ENCODE results near the gene FSD1.

Gene FSD1

DNA sequence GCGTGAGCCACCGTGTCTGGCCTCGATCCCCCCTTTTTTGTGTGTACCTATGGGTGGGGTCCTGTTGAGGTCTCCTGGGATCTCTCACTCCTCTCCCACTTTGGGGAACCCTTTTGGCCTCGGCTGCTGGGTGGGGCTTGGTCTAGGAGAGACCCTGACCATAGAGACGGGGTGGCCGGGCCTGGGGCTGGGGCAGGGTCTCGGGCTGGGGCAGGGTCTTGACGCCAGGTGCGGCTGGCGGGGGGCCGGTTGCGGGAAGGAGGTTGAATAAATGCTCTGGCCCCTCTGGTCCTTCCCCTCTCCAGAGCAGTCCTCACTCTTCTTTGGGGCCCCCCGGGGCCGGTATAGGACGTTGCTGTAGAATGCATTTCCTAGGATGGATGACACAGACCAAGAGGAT lies 11.9 kb upstream of the FSD1 start:
- peaks cover 4% of the 10 kb centered on the region for H3K27me3 ChIP-seq (ENCODE audit: control insufficient read depth, insufficient read depth, low read length)

DNA sequence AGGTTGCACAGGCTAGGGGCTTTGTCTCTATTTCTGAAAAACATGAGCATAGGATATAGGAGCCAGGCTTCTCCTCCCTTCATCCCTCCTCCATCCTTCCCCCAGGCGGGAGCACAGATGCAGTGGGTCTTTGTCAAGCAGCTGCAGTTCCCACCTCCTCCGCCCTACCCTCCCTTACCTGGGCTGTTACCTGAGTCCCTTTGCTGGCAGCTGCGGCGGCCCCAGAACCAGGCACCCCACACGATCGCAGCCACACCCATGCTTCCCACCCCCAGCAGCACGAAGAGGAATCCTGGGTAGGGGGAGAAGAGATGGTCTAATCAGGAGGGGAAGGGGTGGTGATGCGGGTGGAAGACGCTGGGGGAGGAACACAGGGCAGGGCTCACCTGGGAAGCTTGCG lies 10.0 kb upstream of the FSD1 start:
- H3K36me3 ChIP-seq (ENCODE audit: control insufficient read depth, insufficient read depth, low read length): no peaks in the 10 kb centered on the region
- no peaks in the 10 kb centered on the region for H3K4me1 ChIP-seq (ENCODE audit: control insufficient read depth, insufficient read depth, low read length)
- H3K27me3 ChIP-seq (ENCODE audit: control insufficient read depth, insufficient read depth, low read length): peaks cover 4% of the 10 kb centered on the region
- no peaks in the 10 kb centered on the region for H3K9me3 ChIP-seq (ENCODE audit: control insufficient read depth, low read length)
- no peak overlapping the region for H3K4me3 ChIP-seq (ENCODE audit: low read length)
- H3K9ac ChIP-seq (ENCODE audit: low read length): no peak overlapping the region

More for the DNA sequence above, 11.9 kb upstream of the FSD1 start:
- no peak overlapping the region for H3K9ac ChIP-seq (ENCODE audit: low read length)
- H3K4me1 ChIP-seq (ENCODE audit: control insufficient read depth, insufficient read depth, low read length): no peaks in the 10 kb centered on the region
- no peak overlapping the region for H3K4me3 ChIP-seq (ENCODE audit: low read length)
- no peaks in the 10 kb centered on the region for H3K9me3 ChIP-seq (ENCODE audit: control insufficient read depth, low read length)
- H3K36me3 ChIP-seq (ENCODE audit: control insufficient read depth, insufficient read depth, low read length): no peaks in the 10 kb centered on the region

DNA sequence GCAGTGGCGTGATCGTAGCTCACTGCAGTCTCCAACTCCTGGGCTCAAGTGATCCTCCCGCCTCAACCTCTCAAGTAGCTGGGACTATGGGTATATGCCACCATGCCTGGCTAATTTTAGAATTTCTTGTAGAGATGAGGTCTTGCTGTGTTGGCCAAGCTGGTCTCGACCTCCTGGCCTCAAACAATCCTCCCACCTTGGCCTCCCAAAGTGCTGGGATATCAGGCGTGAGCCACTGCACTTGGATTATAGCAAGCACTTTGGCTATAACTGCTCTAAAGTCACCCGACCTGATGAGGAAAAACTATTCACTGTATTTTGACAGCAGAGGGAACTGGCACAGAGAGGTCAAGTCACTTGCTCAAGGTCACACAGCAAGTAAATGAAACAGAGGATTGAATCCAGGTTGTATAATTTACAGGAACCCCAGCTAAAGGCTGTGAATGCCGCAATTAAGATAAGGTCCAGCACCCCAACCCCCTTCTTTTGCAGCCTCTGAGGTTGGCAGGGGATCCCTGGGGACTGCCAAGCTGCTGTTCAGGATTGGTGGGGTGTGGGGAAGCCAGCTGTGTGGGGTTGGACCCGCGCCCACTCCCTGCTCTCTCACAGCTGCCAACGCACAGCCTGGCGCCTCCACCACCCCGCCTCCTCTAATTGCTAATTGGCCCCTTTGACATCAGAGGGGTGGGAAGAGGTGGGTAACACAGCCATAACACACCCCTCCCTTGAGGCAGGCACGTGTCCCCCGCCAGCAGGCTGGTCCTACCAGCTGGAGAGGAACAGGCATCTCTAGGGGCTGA lies 8.2 kb upstream of the FSD1 start:
- Histone ChIP-seq H3K36me3 (ENCODE audit: control insufficient read depth, insufficient read depth, low read length) (no peaks in the 10 kb centered on the region), H3K27me3 (ENCODE audit: control insufficient read depth, insufficient read depth, low read length) (peaks cover 4% of the 10 kb centered on the region), H3K9me3 (ENCODE audit: control insufficient read depth, low read length) (no peaks in the 10 kb centered on the region), H3K9ac (ENCODE audit: low read length) (no peak overlapping the region), H3K4me1 (ENCODE audit: control insufficient read depth, insufficient read depth, low read length) (no peaks in the 10 kb centered on the region), H3K4me3 (ENCODE audit: low read length) (no peak overlapping the region)

DNA sequence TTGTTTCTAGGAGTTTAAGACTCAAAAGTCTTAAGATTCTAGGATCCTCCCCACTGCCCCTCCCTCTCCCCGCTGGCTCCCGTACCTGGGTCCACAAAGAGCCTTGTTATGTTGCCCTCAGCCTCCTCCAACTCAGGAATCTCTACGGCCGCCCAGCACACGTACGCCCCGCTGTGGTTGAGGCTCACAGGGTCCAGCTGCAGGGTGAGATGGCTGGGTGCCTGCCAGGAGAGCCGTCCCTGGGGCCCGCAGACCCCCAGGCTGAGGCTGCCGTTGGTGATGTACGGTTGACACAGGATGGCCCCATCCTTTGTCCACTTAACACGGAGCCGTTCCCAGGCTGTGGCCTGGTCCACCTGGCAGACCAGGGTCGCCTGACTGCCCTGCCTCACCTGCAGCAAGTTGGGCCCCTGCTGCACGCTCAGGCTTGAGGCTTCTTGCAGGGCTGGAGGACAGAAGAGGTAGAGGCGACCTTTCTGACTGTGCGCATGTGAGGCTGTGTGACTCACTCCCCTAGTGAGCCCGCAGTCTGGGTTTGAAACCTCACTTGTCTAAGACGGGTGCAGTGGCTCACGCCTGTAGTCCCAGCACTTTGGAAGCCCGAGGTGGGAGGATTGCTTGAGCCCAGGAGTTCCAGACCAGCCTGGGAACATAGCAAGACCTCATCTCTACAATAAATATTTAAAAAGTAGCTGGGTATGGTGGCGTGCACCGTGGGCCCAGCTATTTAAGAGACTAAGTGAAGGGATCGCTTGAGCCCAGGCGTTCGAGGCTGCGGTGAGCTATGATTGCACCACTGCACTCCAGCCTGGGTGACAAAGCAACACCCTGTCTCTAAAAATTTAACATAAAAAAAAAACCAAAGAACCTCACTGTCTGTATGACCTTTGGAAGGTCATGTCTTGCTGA lies 6.2 kb upstream of the FSD1 start:
- Histone ChIP-seq H3K4me1 (ENCODE audit: control insufficient read depth, insufficient read depth, low read length) (no peaks in the 10 kb centered on the region), H3K9me3 (ENCODE audit: control insufficient read depth, low read length) (no peaks in the 10 kb centered on the region), H3K4me3 (ENCODE audit: low read length) (no peak overlapping the region), H3K9ac (ENCODE audit: low read length) (no peak overlapping the region), H3K27me3 (ENCODE audit: control insufficient read depth, insufficient read depth, low read length) (peaks cover 4% of the 10 kb centered on the region), H3K36me3 (ENCODE audit: control insufficient read depth, insufficient read depth, low read length) (no peaks in the 10 kb centered on the region)

DNA sequence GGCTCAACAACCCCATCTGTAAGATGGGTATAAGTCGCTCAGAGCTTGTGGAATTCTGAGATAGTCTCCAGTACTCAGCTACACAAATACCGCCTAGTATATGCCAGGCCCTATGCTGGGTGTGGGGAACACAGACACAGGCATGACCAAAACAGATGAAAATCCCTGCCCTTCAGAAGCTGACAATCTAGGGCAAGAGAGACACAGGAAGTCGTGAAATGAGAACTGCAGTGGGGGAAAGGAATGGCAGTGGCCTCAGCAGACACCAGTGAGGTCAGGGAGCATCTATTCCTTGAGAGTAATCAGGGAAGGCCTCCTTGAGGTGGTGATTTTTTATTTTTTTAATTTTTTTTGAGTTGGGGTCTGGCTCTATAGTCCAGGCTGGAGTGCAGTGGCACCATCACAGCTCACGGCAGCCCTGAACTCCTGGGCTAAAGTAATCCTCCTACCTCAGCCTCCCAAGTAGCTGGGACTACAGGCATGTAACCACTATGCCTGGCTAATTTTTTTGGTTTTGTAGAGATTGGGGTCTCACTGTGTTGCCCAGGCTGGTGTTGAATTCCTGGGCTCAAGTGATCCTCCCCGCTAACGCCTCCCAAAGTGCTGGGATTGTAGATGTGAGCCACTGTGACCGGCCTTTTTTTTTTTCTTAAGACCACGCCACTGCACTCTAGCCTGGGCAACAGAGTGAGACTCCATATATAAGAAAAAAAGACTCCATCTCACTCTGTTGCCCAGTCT lies 5.4 kb upstream of the FSD1 start:
- Histone ChIP-seq H3K9me3 (ENCODE audit: control insufficient read depth, low read length) (no peaks in the 10 kb centered on the region), H3K27me3 (ENCODE audit: control insufficient read depth, insufficient read depth, low read length) (peaks cover 4% of the 10 kb centered on the region), H3K4me3 (ENCODE audit: low read length) (no peak overlapping the region), H3K36me3 (ENCODE audit: control insufficient read depth, insufficient read depth, low read length) (no peaks in the 10 kb centered on the region), H3K9ac (ENCODE audit: low read length) (no peak overlapping the region), H3K4me1 (ENCODE audit: control insufficient read depth, insufficient read depth, low read length) (no peaks in the 10 kb centered on the region)

DNA sequence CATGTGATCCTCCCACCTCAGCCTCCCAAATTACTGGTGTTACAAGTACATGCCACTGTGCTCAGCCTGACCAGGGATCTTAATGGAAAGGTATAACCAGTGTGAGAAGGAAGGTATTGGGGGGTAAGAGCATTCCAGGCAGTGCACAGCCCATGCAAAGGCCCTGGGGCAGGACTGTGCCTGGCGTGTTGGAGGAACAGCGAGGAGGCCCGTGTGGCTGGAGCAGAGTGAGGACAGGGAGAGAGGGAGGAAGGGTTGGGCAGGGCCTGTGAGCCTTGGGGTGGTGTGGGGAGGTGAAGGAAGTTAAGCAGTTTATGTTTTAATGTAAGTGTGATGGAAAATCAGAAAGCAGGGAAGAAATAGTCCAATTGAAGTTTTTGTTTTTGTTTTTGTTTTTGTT lies 3.8 kb upstream of the FSD1 start:
- Histone ChIP-seq H3K36me3 (ENCODE audit: control insufficient read depth, insufficient read depth, low read length) (no peaks in the 10 kb centered on the region), H3K9ac (ENCODE audit: low read length) (no peak overlapping the region), H3K9me3 (ENCODE audit: control insufficient read depth, low read length) (no peaks in the 10 kb centered on the region), H3K4me3 (ENCODE audit: low read length) (no peak overlapping the region), H3K27me3 (ENCODE audit: control insufficient read depth, insufficient read depth, low read length) (no peaks in the 10 kb centered on the region), H3K4me1 (ENCODE audit: control insufficient read depth, insufficient read depth, low read length) (no peaks in the 10 kb centered on the region)

DNA sequence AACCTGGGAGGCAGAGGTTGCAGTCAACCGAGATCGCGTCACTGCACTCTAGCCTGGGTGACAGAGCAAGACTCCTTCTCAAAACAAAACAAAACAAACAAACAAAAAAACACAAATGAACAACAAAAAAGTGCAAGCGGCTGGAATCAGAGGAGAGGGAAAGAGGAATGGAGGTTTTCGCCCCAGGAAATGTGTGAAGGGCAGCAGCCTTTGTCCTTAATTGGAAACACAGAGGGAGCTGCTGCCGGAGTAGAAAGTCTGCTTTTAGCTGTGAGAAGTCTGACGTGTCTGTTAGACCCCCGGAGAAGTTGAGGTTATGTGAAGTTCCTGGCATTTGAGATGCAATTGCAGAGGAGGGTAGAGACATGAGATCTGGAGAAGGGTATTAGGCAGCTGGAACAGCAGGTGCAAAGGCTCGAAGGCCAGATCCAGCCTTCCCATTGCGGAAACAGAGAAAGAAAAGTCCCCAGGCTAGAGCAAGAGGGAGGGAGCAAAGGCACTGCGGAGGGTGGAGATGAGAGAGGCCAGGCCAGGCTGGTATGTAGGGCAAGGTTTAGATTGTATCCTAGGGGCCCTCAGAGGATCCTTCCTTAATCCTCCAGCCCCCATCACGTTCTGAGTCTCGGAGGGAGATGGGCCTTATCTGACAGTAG lies 2.7 kb upstream of the FSD1 start:
- Histone ChIP-seq H3K4me3 (ENCODE audit: low read length) (no peak overlapping the region), H3K36me3 (ENCODE audit: control insufficient read depth, insufficient read depth, low read length) (no peaks in the 10 kb centered on the region), H3K4me1 (ENCODE audit: control insufficient read depth, insufficient read depth, low read length) (no peaks in the 10 kb centered on the region), H3K9me3 (ENCODE audit: control insufficient read depth, low read length) (no peaks in the 10 kb centered on the region), H3K27me3 (ENCODE audit: control insufficient read depth, insufficient read depth, low read length) (no peaks in the 10 kb centered on the region), H3K9ac (ENCODE audit: low read length) (no peak overlapping the region)

DNA sequence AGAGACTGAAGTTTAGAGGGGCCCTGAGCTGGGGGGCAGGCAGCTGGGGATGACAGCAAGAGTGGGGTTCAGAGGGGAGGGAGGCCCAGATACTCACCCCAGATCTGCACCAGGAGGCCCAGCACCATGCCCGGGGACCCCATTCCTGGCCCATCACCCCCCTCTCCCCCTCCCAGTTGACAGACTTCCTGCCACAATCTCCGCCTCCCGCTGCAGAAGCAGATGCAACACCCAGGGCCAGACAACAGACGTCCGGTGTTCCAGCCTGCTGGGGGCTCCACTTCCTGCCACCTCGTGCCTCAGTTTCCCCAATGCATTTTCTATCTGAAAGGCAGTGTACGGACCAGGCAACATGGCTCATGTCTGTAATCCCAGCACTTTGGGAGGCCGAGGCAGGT lies 2.2 kb upstream of the FSD1 start, which contains the start of gene TMIGD2:
TMIGD2 (minus strand) TSS at position 147 of the 398 bp plus-strand sequence; CDS start at position 143, 4 bp downstream.
- Histone ChIP-seq H3K9me3 (ENCODE audit: control insufficient read depth, low read length) (no peaks in the 10 kb centered on the region), H3K4me1 (ENCODE audit: control insufficient read depth, insufficient read depth, low read length) (no peaks in the 10 kb centered on the region), H3K36me3 (ENCODE audit: control insufficient read depth, insufficient read depth, low read length) (no peaks in the 10 kb centered on the region), H3K9ac (ENCODE audit: low read length) (no peak within 1 kb of the TSS), H3K4me3 (ENCODE audit: low read length) (no peak within 1 kb of the TSS), H3K27me3 (ENCODE audit: control insufficient read depth, insufficient read depth, low read length) (no peaks in the 10 kb centered on the region)

DNA sequence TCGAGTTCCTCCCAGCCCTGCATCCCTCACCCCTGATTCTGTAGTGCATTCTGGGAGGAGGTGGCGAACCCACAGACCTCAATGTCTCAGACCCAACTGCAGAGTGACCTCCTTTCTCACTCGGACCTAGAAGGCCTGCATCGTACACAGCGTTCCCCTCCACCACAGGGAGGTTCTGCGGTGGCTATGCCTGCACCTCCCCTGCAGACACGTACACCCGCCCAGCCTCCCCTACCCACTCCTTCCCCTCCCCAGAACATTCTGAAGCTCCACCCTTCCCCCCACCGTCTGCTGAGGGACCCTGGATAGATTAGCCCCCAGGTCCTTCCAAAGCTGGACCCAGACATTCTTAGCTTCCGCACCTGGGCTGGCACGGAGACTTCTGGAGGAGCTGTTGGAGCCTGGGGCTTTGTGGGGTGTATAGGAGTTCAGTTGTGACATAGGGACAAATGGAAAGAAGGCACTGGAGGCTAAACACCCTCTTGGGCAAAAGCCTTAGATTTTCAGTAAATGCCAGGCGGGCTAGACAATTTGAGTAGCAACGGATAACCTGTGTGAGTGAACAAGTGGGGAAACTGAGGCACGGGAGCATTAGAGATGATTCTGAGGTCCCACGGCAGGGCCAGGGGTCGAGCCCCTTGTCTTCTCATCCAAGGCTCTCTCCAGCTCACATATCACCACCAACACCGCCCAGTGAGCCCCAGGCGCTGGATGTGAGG lies 420 bp upstream of the FSD1 start:
- H3K36me3 ChIP-seq (ENCODE audit: control insufficient read depth, insufficient read depth, low read length): no peaks in the 10 kb centered on the region
- no peaks in the 10 kb centered on the region for H3K4me1 ChIP-seq (ENCODE audit: control insufficient read depth, insufficient read depth, low read length)
- H3K4me3 ChIP-seq (ENCODE audit: low read length): no peak overlapping the region
- no peak overlapping the region for H3K9ac ChIP-seq (ENCODE audit: low read length)
- H3K9me3 ChIP-seq (ENCODE audit: control insufficient read depth, low read length): no peaks in the 10 kb centered on the region
- H3K27me3 ChIP-seq (ENCODE audit: control insufficient read depth, insufficient read depth, low read length): no peaks in the 10 kb centered on the region

DNA sequence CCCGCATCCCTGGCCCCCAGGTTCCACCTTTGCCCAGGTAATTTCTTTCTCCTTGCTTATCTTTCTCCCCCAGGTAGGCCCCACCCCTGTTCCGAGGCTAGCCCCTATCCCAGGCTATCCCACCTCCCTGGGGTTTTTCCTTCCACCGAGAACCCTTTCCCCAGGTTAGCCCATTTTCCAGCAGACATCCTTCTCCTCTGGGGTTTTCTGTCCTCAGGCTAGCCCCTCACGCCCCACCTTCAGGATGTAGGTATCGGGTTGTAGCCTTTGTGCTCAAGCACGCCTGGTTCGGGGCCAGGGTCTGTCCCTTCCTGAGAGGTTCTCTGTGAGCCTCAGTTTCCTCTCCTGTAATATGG lies 837 bp downstream of the FSD1 start:
- no peaks in the 10 kb centered on the region for H3K27me3 ChIP-seq (ENCODE audit: control insufficient read depth, insufficient read depth, low read length)
- H3K4me3 ChIP-seq (ENCODE audit: low read length): no peak overlapping the region
- H3K36me3 ChIP-seq (ENCODE audit: control insufficient read depth, insufficient read depth, low read length): no peaks in the 10 kb centered on the region
- no peak overlapping the region for H3K9ac ChIP-seq (ENCODE audit: low read length)
- no peaks in the 10 kb centered on the region for H3K4me1 ChIP-seq (ENCODE audit: control insufficient read depth, insufficient read depth, low read length)
- no peaks in the 10 kb centered on the region for H3K9me3 ChIP-seq (ENCODE audit: control insufficient read depth, low read length)

DNA sequence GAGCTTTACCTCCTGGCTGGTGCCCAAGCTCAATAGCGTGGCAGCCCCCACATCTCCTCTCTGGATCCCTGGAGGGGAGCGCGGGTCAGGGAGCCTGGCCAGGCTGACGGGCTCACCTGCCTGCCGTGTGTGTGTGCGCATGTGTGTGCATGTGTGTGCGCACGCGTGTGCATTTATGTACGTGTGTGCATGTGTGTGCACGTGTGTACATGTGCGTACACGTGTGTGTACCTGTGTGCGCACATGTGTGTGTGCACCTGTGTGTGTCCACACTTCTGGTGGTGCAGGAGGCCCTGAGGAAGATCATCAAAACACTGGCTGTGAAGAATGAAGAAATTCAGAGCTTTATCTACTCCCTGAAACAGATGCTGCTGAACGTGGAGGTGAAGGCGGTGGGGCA lies 1.3 kb downstream of the FSD1 start:
- Histone ChIP-seq H3K9me3 (ENCODE audit: control insufficient read depth, low read length) (no peaks in the 10 kb centered on the region), H3K36me3 (ENCODE audit: control insufficient read depth, insufficient read depth, low read length) (no peaks in the 10 kb centered on the region), H3K9ac (ENCODE audit: low read length) (no peak overlapping the region), H3K4me1 (ENCODE audit: control insufficient read depth, insufficient read depth, low read length) (no peaks in the 10 kb centered on the region), H3K4me3 (ENCODE audit: low read length) (no peak overlapping the region), H3K27me3 (ENCODE audit: control insufficient read depth, insufficient read depth, low read length) (no peaks in the 10 kb centered on the region)

Measured in mucosa of stomach (tissue), 1 donor.